Right kidney (tissue), 1 donor: Measurements from ENCODE around the gene EPHX1.
"Not testable (repeated sequence)": the region's sequence is repeated elsewhere in the genome, so short reads cannot be mapped to it uniquely, and the experiment has no call there.

Source experiments
- DNase-seq: peaks from one replicate; pipeline ENCODE4 v3.0.0-alpha.2; 2016

EPHX1 gene

DNA sequence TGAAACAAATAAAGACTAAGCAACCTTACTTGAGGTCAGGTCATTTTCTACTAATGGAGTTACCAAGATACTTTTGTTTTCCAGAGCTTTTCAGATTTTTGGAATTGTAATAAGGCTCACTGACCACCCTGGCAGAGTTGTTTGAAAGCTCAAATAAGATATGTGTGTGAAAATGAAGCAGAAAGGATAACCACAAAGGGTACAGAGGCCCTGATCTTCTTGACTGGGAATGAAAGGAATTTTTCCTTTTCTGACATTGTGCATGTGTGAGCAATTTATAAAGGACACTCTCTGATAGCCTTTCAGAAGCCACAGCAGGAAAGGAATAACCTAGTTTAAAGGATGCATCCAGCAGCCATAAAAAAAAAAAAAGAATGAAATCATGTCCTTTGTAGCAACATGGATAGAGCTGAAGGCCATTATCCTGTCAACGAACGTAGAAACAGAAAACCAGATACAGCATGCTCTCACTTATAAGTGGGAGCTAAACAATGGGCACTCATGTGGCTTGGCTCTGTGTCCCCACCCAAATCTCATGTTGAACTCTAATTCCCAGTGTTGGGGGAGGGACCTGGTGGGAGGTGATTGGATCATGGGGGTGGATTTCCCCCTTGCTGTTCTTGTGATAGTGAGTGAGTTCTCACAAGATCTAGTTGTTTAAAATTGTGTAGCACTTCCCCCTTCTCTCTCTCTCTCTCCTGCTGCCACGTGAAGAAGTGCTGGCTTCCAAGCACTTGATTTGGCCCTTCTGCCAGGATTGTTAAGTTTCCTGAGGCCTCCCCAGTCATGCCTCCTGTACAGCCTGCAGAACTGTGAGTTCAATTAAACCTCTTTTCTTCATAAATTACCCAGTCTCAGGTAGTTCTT is 35.4 kb upstream of the EPHX1 start:
- DNase-seq: no peak

DNA sequence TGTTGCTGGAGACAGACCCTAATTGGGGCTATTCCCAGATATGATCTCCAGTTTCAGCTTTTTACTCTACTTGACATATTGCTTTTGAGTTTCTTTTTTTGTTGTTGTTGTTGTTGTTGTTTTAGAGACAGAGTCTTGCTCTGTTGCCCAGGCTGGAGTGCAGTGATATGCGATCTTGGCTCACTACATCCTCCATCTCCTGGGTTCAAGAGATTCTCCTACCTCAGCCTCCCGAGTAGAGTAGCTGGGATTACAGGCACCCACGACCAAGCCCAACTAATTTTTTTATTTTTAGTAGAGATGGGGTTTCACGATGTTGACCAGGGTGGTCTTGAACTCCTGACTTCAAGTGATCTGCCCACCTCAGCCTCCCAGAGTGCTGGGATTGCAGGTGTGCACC is 33.6 kb upstream of the EPHX1 start:
- no peak for DNase-seq

DNA sequence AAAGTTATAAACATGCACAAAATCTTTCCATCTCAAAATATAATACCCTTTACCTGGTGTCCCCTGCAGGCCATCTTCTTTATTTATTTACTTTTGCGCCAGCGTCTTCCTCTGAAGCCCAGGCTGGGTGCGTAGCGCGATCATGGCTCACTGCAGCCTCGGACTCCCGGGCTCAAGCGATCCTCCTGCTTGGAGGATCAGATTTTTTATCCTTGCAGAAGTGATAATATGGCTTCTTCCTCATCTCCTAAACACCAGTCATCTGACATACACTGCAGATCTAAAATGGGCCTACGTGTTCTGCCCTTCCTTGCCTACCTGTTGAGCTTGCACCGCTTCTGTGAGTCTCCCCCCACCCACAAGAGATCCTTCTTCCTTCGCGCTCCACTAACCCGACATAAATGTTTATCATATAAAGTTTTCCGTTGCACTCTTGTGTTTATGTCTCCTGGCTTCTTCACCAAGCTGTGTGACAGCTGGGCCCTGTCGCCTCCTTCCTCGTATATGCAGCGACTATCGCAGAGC is 32.8 kb upstream of the EPHX1 start:
- DNase-seq: no peak

DNA sequence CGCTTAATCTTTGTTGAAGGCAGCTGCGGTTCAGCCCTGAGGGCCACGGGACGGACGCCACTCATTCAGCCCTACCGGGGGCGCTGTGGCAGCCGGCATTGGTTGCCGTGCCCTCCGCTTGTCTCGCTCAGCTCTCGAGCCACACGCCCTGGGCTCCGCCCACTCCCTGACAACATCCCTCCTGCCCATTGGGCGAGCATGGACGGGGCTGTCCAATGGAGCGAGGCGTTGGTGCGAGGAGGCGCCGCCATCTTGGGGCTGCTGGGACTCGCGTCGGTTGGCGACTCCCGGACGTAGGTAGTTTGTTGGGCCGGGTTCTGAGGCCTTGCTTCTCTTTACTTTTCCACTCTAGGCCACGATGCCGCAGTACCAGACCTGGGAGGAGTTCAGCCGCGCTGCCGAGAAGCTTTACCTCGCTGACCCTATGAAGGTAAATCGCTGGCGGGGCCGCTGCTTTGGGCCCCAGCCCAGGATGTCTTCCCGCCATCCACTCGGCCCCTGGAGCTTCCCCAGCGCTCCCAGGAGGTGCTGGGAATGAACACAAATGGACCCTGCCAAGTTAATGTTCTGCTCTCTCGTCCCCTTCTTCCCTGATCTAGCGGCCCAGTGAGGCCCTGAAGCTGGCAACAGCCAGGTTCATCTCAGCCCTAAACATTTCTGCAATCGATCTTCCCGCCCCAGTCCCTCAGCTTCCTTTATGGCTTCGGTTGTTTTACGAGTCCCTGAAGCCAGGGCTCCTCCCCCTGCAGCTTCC is 32.2 kb upstream of the EPHX1 start, which contains the start of gene SRP9:
Gene SRP9 (plus strand): TSS at position 244 of the 754 bp plus-strand sequence. CDS start 115 bp downstream, at position 359.
- DNase-seq: peak; percentile 96

DNA sequence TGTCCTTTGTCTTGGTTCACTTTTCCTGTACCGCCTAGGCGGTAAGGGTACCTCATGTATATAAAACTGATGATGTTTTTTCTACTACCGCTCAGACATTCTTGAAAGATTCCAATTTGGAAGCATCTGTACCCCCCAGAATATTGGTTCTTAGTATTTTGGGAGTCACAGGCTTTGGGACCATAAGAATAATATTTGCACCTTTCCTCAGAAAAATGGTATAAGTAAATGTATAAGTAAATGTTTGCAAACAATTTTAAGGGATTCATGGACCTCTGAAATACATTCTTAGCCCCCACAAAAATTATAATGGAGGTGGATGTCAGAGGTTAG is 31.6 kb upstream of the EPHX1 start:
- no peak for DNase-seq

DNA sequence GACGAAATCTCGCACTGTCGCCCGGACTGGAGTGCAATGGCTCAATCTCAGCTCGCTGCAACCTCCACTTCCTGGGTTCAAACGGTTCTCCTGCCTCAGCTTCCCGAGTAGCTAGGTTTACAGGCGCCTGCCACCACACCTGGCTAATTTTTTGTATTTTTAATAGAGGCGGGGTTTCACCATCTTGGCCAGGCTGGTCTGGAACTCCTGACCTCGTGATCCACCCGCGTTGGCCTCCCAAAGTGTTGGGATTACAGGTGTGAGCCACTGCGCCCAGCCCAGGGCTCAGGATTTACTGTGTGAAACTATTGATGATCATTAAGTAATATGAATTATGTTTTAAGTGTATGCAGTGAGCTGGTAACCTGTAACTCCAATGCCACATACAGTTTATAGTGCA is 30.8 kb upstream of the EPHX1 start:
- DNase-seq: not testable (repeated sequence)

DNA sequence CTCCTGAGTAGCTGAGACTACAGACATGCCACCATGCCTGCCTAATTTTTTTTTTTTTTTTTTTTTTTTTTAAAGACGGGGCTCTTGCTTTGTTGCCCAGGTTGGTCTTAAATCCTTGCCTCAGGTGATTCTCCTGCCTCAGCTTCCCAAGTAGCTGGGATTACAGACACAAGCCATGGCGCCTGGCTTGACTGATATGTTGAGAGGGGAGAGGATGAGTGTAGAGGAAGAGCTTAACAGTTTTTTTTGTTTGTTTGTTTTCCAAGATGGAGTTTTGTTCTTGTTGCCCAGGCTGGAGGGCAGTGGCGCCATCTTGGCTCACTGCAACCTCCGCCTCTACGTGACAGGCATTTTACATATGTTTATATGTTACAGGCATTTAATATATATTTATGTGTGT is 29.8 kb upstream of the EPHX1 start:
- DNase-seq: no peak

DNA sequence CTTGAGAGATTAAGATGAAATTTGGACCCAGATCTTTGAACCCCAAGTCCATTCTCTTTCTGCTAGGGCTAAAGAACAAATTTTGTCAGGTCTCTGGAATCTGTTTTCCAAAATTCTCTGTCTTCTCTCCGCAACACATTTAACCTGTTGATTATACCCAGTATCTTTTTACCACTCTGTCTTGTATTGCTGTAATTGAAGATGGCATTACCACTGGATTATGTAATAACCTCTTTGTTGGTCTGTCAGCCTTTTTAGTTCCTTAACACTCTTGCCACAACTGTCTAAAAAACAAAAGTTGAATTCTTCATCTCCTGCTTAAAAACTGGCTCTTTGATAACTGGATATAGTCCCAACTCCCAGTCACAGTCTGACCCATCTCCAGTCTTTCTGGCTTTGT is 29.3 kb upstream of the EPHX1 start:
- no peak for DNase-seq

DNA sequence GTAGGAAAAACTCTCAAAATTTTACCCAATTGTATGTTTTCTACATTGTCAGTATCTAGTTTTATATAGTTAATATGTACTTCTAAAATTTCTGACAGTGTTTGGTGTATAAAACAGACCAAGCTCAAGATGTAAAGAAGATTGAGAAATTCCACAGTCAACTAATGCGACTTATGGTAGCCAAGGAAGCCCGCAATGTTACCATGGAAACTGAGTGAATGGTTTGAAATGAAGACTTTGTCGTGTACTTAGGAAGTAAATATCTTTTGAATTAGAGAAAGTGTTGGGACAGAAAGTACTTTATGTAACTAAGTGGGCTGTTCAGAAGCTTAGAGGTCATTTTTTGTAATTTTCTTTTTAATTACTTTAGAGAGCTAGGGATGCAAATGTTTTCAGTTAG is 20.8 kb upstream of the EPHX1 start:
- not testable (repeated sequence) for DNase-seq

DNA sequence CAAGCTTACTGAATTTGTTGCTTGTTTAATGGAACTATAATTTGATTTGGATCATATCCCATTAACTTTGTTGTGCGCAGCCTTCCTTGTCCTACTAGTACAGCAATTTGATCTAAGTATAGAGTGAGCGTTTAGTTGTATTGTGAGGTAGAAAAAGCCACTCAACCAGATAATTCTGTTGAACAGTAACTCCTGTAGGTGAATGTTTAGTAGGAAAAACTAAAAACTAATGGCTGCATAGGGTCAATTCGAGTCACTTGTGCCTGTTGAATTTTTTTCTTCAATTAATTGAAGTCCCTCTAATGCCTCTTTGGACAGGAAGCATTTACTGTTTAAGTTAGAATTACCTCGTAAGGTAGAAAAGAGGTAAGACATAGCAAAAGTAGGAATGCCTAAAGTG is 15.0 kb upstream of the EPHX1 start:
- DNase-seq: no peak

DNA sequence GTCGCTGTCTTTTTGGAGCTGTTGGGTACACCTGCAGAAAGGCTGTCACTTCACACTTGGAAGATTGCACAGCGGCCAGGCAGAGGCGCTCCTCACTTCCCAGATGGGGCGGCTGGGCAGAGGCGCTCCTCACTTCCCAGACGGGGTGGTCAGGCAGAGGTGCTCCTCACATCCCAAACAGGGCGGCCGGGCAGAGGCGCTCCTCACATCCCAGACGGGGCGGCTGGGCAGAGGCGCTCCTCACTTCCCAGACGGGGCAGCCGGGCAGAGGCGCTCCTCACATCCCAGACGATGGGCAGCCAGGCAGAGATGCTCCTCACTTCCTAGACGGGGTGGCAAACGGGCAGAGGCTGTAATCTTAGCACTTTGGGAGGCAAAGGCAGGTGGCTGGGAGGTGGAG is 13.8 kb upstream of the EPHX1 start:
- not testable (repeated sequence) for DNase-seq

DNA sequence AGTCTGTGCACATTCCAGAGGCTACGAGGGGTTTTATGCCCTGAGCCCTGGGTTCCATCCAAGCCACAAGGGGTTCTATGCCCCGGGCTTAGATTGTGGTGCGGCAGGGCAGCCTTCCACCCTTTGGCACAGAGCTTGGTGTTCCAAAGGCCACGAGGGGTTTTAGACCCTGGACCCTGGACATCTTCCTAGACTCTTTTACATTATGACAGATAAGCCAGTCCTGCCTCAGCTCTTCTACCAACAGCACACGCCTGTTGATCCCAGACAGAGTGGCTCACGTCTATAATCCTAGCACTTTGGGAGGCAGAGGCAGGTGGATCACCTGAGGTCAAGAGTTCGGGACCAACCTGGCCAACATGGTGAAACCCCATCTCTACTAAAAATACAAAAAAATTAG is 8.8 kb upstream of the EPHX1 start:
- not testable (repeated sequence) for DNase-seq

DNA sequence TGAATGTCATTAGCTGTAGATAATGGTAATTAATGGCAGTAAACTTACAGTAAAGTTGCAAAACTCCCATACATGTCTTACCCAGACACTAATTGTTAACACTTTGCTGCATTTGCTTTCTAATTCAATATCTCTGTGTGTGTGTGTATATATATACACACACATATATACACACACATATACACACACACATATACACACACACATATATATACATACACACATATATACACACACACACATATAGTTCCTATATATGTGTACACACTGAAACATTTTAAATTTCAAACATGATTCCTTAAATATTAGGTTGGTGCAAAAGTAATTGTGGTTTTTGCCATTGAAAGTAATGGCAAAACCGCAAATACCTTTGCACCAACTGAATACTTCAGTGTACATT is 3.7 kb upstream of the EPHX1 start:
- DNase-seq: no peak

DNA sequence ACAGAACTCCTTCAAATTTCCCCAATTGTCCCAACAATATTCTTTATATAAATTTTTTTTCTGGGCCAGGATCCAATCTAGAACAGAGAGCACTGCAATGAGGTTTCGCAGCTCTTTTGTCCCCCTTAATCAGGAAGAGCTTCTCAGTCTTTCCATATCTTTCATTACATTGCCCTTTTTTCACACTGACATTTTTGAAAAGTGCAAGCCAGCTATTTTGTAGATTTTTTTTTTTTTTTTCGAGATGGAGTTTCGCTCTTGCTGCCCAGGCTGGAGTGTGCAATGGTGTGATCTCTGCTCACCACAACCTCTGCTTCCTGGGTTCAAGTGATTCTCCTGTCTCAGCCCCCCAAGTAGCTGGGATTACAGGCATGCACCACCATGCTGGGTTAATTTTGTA is 3.2 kb upstream of the EPHX1 start:
- DNase-seq: not testable (repeated sequence)

DNA sequence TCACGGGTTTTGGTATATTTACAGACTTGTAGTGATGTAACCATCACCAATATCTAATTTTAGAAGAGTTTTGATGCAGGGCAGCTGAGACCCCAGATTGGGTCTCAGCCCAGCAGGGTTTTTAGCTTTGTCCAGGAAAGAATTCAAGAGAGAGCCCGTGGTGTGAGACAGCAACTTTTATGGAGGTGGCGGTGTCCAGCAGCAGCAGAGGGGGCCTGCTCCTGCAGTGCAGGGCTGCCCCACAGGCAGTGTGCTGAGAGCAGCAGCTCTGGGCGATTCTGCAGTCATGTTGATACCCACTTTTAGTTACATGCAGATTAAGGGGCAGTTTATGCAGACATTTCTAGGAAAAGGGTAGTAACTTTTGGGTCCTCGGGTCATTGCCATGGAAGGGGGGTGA is 1.8 kb upstream of the EPHX1 start:
- no peak for DNase-seq

DNA sequence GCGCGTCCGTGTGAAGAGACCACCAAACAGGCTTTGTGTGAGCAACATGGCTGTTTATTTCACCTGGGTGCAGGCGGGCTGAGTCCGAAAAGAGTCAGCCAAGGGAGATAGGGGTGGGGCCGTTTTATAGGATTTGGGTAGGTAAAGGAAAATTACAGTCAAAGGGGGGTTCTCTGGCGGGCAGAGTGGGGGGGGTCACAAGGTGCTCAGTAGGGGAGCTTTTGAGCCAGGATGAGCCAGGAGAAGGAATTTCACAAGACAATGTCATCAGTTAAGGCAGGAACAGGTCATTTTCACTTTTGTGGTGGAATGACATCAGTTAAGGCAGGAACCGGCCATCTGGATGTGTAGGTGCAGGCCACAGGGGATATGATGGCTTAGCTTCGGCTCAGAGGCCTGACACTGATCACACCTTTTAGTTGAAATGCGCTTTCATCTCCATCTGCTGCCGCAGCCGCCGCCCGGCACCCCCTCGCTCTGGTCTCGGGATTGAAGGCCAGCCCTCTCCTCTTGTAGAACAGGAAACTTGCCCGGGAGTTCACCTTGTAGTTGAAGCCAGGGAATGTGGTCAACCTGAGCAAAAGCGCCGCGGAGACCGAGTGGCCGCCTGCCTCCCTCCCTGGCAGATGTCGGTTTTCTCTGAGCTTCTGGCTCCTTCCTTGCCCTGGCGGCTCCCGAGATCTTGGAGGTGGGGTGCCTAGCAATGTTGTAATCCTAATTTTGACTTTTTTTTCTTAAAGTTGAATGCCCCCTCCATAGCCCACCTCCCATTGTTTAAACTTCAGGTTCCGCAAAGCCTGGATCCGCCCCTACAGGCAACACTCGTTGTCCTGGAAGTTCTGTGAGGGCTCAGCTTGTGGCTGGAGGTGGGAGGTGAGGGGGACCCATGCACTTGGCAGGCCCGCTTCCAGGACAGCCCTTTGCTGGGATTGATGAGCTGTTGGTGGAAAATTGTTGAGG is 935 bp downstream of the EPHX1 start:
- peak; percentile 67 for DNase-seq

DNA sequence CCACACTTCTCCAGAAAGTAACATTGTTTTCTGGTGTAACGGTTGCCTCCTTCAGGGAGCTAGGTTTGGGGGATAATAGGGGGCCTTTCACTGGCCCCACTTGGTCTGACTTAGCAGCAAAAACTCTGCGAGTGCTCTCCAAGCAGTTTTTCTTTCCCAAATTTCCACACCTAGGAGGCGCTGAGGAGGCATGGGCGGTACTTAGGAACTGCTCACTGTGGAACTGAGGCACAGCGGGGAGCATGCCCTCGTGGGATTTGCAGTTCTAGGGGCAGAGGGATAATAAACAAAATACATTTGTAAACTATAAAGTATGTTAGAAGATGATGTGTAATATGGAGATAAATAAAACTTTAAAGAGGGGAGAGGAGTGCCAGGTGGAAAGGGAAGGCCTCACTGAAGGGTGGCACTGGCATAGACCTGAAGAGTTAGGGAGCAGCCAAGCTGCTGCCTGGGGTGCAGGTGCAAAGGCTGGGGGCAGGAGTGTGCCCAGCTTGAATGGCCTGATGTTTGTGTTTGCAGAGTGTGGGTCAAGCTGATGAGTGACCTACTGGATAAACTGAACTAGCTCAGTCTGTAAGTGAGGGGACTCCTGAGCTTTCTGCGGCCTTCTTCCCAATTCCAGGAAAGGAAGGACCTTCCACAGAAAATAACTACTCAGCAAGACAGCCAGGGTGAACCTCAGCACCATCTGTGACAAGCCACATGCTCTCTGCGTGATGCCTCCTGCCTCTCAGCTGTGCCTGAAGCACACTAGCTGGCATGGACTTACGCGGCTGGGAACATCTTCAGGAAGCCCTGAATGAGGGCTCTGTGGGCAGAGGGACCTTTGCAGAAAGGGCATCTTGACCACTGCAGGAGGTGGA is 1.9 kb downstream of the EPHX1 start:
- DNase-seq: no peak

DNA sequence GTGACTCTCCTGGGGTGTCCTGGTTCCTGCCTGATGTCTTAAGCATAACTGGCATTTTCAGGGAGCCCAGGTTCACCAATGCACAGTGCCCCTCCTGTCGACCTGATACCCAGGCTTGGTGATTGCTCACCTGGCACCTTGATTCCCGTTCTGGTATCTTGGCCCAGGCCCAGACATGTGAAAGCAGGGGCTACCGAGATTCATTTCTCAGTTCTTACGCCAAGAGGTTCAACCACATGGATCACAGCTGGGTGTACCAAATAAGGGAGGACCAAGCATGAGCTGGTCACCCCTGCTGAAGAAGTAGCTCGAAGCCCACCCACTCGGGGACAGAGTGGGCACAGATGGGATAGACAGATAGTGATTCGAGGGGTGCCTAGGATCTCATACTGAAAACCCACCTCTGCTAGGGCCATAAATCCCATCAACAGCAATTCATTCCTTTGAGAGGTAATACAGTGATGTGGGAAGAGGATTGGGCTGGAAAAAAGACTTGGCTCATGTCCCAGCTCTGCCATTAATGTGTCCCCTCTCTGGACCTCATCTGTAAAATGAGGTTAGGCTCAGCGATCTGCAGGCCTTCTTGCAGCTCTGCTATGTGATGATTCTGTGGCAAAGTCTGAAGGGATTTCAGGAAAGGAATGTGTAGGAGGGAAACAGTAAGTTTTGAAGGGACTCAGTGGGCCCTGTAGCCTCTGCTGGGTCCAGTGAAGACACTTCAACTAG is 2.7 kb downstream of the EPHX1 start:
- no peak for DNase-seq

DNA sequence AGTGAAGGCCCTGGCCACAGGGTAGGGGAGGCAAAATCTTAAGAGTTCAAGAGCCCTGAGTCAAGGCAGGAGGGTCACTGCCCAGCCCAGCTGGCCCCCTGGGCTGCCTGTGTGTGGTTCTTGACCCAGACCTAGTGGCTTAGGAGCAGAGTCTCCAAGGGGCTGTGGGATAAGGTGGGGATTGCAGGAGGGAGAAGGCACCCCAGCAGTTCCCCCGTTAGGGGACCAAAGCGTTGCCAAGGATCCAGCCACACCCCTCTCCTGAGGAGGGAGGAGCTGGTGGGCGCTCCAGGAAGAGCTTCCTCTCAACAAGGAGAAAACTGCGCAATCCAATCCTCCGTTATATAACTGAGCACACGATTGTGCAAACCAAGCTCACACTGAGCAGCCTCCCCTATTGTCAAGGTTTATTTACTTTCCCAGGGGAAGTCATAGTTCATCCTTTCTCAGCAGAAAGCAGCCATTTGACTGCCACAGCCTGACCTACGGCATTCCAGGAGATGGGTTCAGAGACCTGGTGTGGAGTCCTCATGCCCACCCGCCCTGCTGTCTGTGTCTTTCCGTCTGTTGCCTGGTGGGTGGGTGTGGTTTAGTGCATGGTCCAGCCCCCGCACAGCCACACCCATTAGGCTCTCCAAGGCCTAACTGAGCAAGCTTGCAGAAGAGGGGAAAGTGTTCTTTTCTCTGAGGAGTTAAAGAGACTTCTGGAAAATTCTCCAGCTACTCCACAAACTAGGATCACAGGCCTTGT is 3.5 kb downstream of the EPHX1 start:
- DNase-seq: peak; percentile 57

DNA sequence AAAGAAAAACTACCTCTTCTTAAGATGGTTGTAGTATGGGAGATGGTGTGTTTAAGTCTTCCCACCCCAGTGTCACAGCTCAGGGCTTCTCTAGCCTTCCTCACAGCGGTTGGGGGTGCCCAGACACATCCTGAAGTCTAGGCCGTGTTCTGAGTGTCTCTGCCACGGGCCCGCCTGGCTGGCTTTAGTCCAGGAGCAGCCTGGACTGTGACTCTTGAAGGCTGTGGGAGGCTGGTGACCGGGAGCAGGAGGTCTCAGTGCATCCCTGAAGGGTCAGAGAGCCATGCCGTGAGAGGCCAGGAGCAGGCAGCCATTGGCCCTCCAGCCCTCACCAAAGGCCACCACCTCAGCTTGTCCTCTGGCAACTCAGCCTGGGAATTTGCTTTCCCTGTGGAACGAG is 4.5 kb downstream of the EPHX1 start:
- no peak for DNase-seq
